Gastroesophageal sphincter (tissue), 3 donors: ENCODE data around the gene MMS22L.

Source experiments
- EP300 ChIP-seq: sonication (generic); formaldehyde crosslinking; IDR thresholded peaks from one replicate; pipeline ENCODE4 v1.6.1; 2017; ENCODE audit warnings: antibody characterized with exemption, mild to moderate bottlenecking
- POLR2A ChIP-seq, 2 donors: fragments of 450-650 bp; IDR thresholded peaks; one replicate each; pipeline ENCODE4 v1.6.1; 2017; ENCODE audit warnings: antibody characterized with exemption in 2 of 2, mild to moderate bottlenecking in 2 of 2, moderate library complexity in 1 of 2
- POLR2AphosphoS5 ChIP-seq: sonication (generic); formaldehyde crosslinking; IDR thresholded peaks from one replicate; pipeline ENCODE4 v1.6.1; 2017; ENCODE audit warnings: antibody characterized with exemption
- TF ChIP-seq, protein P1 (sequence below), 4 experiments: fragments of 200-600 bp in 2 of 4; fragments of 450-650 bp in 2 of 4; sonication (generic) in 1 of 4; IDR thresholded peaks; one replicate each; pipeline ENCODE4 v1.5.1; 2017 to 2019; ENCODE audit warnings: antibody characterized with exemption in 4 of 4, mild to moderate bottlenecking in 2 of 4, moderate library complexity in 2 of 4

- TF ChIP-seq, protein P1, sequence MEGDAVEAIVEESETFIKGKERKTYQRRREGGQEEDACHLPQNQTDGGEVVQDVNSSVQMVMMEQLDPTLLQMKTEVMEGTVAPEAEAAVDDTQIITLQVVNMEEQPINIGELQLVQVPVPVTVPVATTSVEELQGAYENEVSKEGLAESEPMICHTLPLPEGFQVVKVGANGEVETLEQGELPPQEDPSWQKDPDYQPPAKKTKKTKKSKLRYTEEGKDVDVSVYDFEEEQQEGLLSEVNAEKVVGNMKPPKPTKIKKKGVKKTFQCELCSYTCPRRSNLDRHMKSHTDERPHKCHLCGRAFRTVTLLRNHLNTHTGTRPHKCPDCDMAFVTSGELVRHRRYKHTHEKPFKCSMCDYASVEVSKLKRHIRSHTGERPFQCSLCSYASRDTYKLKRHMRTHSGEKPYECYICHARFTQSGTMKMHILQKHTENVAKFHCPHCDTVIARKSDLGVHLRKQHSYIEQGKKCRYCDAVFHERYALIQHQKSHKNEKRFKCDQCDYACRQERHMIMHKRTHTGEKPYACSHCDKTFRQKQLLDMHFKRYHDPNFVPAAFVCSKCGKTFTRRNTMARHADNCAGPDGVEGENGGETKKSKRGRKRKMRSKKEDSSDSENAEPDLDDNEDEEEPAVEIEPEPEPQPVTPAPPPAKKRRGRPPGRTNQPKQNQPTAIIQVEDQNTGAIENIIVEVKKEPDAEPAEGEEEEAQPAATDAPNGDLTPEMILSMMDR (IDR thresholded peaks at IDR 0.05) = no peak
- TF ChIP-seq POLR2A (IDR thresholded peaks at IDR 0.05) (no peak), POLR2AphosphoS5 (no peak), EP300 (no peak)
These were observed 146.2 kb downstream of the MMS22L start for GRCh38 chr6:97136626-97137358.
